Keratinocyte (primary cell): ENCODE results near the gene CAD. TPM values are rescaled to one million over a fixed set of nuclear protein-coding genes. Genes with fewer than 3 reads are reported as not detected.
"Not testable (repeated sequence)": the region's sequence is repeated elsewhere in the genome, so short reads cannot be mapped to it uniquely, and the experiment has no call there.

ENCODE experiments used
- DNase-seq: peaks from one replicate; pipeline ENCODE4 v3.0.0-alpha.2; 2011; ENCODE audit warnings: low read depth, missing footprints, low spot score
- FAIRE-seq: peaks from 2 replicates; lab custom pipeline; 2011; peaks lifted over from hg19 to GRCh38; lab: Jason Lieb, UNC
- H2AFZ ChIP-seq: 2 replicates; pipeline ENCODE4 v1.6.0; 2012; ENCODE audit warnings: low read length, control low read depth, inconsistent platforms; ENCODE audit not compliant: control insufficient read depth
- H3K27ac ChIP-seq: 2 replicates; pipeline ENCODE4 v1.5.1; 2011; ENCODE audit warnings: low read length; ENCODE audit not compliant: control insufficient read depth, insufficient read depth
- H3K27me3 ChIP-seq: 3 replicates; pipeline ENCODE4 v1.6.0; 2011; ENCODE audit warnings: low read length; ENCODE audit not compliant: control insufficient read depth, insufficient read depth; ENCODE audit errors: extremely low read depth
- H3K36me3 ChIP-seq, 2 experiments: 2 replicates in 1 of 2; 3 replicates in 1 of 2; pipeline ENCODE4 v1.5.1; 2011; ENCODE audit warnings: low read length in 2 of 2, mild to moderate bottlenecking in 1 of 2; ENCODE audit not compliant: control insufficient read depth in 2 of 2, insufficient read depth in 2 of 2; ENCODE audit errors: extremely low read depth in 1 of 2
- H3K4me1 ChIP-seq: 3 replicates; pipeline ENCODE4 v1.5.1; 2011; ENCODE audit warnings: low read length; ENCODE audit not compliant: control insufficient read depth, insufficient read depth; ENCODE audit errors: extremely low read depth
- H3K4me2 ChIP-seq: 3 replicates; pipeline ENCODE4 v1.6.0; 2011; ENCODE audit warnings: low read depth, low read length; ENCODE audit not compliant: control insufficient read depth, insufficient read depth; ENCODE audit errors: extremely low read depth
- H3K4me3 ChIP-seq, 3 experiments: fragments of 200-600 bp in 1 of 3; sonication (generic) in 1 of 3; 2 replicates in 2 of 3; 3 replicates in 1 of 3; pipeline ENCODE4 v1.5.1; 2011 to 2016; ENCODE audit warnings: low read length in 3 of 3, mild to moderate bottlenecking in 3 of 3, control low read depth in 2 of 3, inconsistent platforms in 1 of 3, low read depth in 1 of 3, mixed read lengths in 1 of 3, mixed run types in 1 of 3, moderate library complexity in 1 of 3; ENCODE audit not compliant: control insufficient read depth in 2 of 3, insufficient read depth in 2 of 3; ENCODE audit errors: extremely low read depth in 1 of 3
- H3K79me2 ChIP-seq: 2 replicates; pipeline ENCODE4 v1.6.0; 2012; ENCODE audit warnings: low read length; ENCODE audit not compliant: control insufficient read depth, insufficient read depth
- H3K9ac ChIP-seq: 3 replicates; pipeline ENCODE4 v1.6.0; 2011; ENCODE audit warnings: low read length; ENCODE audit not compliant: control insufficient read depth, insufficient read depth; ENCODE audit errors: extremely low read depth
- H3K9me1 ChIP-seq: 3 replicates; pipeline ENCODE4 v1.6.0; 2011; ENCODE audit warnings: low read length; ENCODE audit not compliant: control insufficient read depth, insufficient read depth; ENCODE audit errors: extremely low read depth
- H3K9me3 ChIP-seq: 2 replicates; pipeline ENCODE4 v1.5.1; 2012; ENCODE audit warnings: low read depth, low read length; ENCODE audit not compliant: control insufficient read depth
- H4K20me1 ChIP-seq: 3 replicates; pipeline ENCODE4 v1.6.0; 2011; ENCODE audit warnings: low read length; ENCODE audit not compliant: control insufficient read depth, insufficient read depth; ENCODE audit errors: extremely low read depth
- CTCF ChIP-seq, 3 experiments: IDR thresholded peaks in 1 of 3; conservative IDR thresholded peaks in 1 of 3; optimal IDR thresholded peaks in 1 of 3; 2 replicates in 2 of 3; 3 replicates in 1 of 3; pipeline versions ENCODE3 to v1.5.1; 2011; ENCODE audit warnings: low read length in 3 of 3, mild to moderate bottlenecking in 3 of 3, moderate library complexity in 2 of 3, control low read depth in 1 of 3, inconsistent platforms in 1 of 3; ENCODE audit not compliant: insufficient read depth in 2 of 3; ENCODE audit errors: extremely low read depth in 1 of 3
- EZH2 ChIP-seq: IDR thresholded peaks from one replicate; pipeline ENCODE4 v1.6.1; 2012; ENCODE audit warnings: inconsistent platforms, mild to moderate bottlenecking, low read length, moderate library complexity
- dilution Hi-C: fragments of 300-500 bp; cut with MboI; formaldehyde crosslinking; loops from one replicate; pipeline ENCODE4 v1.7.0; 2020; ENCODE audit warnings: low sequenced_read_pairs; ENCODE audit not compliant: extremely low pct_ligation_motif_present
- polyA plus RNA-seq, 5 experiments: library from polyadenylated mRNA; depleted of rRNA in 3 of 5; stranded (reverse) in 3 of 5; stranded (forward) in 1 of 5; unstranded in 1 of 5; fragments of >200 nt; gene quantifications; 1 replicate in 1 of 5; 2 replicates in 3 of 5; 3 replicates in 1 of 5; pipeline versions ENCODE4 v1.2.1 to v1.2.3, GENCODE V29; 2011 to 2012; ENCODE audit warnings: missing spikeins in 2 of 5, low read depth in 1 of 5, low replicate concordance in 1 of 5

Gene CAD
- polyA plus RNA-seq, 1 donor (not counting 4 experiments of a cell fraction or from before 2014, with no cell fraction given) = 21.0 TPM

GRCh38 chr2:27191070-27191829 is 25.9 kb upstream of the CAD start:
- dilution Hi-C loops = no loop called here
- Histone ChIP-seq H3K27me3 (no peaks in the 10 kb centered on the region), H3K36me3 (no peaks in the 10 kb centered on the region), H3K9me1 (no peaks in the 10 kb centered on the region), H3K9ac (no peak overlapping the region), H3K9me3 (no peaks in the 10 kb centered on the region), H3K79me2 (no peaks in the 10 kb centered on the region), H3K4me1 (no peaks in the 10 kb centered on the region), H3K4me3 (no peak overlapping the region), H4K20me1 (no peaks in the 10 kb centered on the region), H3K27ac (no peak overlapping the region), H3K4me2 (no peak overlapping the region), H2AFZ (no peak overlapping the region)
- DNase-seq (no peak), FAIRE-seq (no peak)
- TF ChIP-seq CTCF (optimal IDR thresholded peaks at IDR 0.05 in 1 of 3, IDR thresholded peaks at IDR 0.05 in 1 of 3, conservative IDR thresholded peaks at IDR 0.05 in 1 of 3; ENCODE audit: extremely low read depth in 1 of 3, insufficient read depth in 2 of 3, low read length in 3 of 3) (peak; percentile 54 to 59 (median 58)), EZH2 (no peak)

DNA sequence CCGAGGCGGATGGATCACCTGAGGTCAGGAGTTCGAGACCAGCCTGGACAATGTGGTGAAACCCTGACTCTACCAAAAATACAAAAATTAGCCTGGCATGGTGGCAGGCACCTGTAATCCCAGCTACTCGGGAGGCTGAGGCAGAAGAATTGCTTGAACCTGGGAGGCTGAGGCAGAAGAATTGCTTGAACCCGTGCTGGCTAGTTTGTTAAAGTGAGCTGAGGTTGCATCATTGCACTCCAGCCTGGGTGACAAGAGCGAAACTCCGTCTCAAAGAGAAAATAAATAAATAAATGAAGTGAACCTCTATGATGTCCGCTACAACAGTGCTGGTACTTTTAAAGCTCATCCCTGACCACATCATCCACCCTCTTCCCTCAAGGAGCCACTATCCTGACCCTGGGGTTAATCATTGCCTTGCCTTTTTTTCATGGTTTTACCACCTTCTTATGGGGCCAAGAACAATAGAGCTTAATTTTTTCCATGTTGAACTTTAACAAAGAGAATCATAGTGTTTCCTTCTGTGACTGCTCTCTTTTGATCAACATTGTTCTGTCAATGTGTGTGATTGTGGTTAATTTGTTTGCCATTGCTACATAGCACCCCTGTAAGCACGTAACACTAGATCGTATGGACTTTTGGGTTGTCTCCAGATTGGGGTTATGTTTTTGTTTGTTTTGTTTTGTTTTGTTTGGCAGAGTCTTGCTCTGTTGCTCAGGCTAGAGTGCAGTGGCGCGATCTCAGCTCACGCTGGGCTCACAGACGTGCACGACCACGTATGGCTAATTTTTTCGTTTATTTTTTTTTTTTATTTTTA is 22.4 kb upstream of the CAD start:
- Histone ChIP-seq H3K27ac (no peak overlapping the region), H2AFZ (no peak overlapping the region), H3K9me1 (no peaks in the 10 kb centered on the region), H3K4me3 (no peak overlapping the region), H4K20me1 (no peaks in the 10 kb centered on the region), H3K4me1 (no peaks in the 10 kb centered on the region), H3K79me2 (no peaks in the 10 kb centered on the region), H3K27me3 (no peaks in the 10 kb centered on the region), H3K9me3 (no peaks in the 10 kb centered on the region), H3K9ac (no peak overlapping the region), H3K36me3 (peaks cover 0 to 5% of the 10 kb centered on the region in 2 experiments), H3K4me2 (no peak overlapping the region)
- no peak for TF ChIP-seq EZH2
- TF ChIP-seq CTCF (optimal IDR thresholded peaks at IDR 0.05 in 1 of 3, IDR thresholded peaks at IDR 0.05 in 1 of 3, conservative IDR thresholded peaks at IDR 0.05 in 1 of 3; ENCODE audit: extremely low read depth in 1 of 3, insufficient read depth in 2 of 3, low read length in 3 of 3) = no peak
- FAIRE-seq (no peak), DNase-seq (no peak)
- dilution Hi-C loops = no loop called here

DNA sequence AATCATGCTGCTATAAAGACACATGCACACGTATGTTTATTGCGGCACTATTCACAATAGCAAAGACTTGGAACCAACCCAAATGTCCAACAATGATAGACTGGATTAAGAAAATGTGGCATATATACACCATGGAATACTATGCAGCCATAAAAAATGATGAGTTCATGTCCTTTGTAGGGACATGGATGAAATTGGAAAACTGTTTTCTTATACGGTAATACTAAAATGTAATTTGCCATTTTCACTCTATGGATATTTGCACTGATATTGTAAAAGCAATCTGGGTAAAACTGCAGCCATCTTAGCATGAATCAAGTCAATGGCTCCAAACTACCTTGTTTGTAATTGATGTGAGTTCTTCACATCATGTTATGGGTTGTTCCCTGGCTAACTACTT is 21.4 kb upstream of the CAD start:
- H3K4me1 ChIP-seq, H3K27me3 ChIP-seq, H3K27ac ChIP-seq, H4K20me1 ChIP-seq, H3K9ac ChIP-seq, H3K4me2 ChIP-seq, DNase-seq, H3K9me1 ChIP-seq, FAIRE-seq, H3K36me3 ChIP-seq, H3K4me3 ChIP-seq, H2AFZ ChIP-seq, H3K79me2 ChIP-seq, dilution Hi-C loops, H3K9me3 ChIP-seq: not testable (repeated sequence)
